ENCODE results near the gene PNMA8B. TPM values are rescaled to one million over a fixed set of nuclear protein-coding genes. Genes with fewer than 3 reads are reported as not detected.
A peak's percentile ranks its signal among the peaks of the same experiment; 100 is the strongest.

PNMA8B gene
- total and polyA plus RNA-seq, 11 donors: 0.27 to 1.1 (median 0.69) TPM

DNA sequence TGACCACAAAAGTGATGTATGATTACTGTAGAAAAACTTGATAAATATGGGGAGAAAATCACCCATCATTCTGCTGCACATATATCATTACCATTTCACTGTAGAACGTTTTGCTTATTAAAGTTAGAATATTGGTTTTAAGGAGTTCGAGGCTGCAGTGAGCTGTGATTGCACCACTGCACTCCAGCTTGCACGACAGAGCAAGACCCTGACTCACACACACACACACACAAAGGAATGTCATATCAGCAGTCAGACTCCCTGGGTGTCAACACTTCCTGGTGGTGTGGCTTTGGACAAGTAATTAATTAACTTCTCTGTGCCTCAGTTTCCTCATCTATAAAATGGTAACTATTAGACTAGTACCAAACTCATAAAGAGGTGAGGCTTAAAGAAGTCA is 13.0 kb downstream of the PNMA8B start:
- H3K9me3 ChIP-seq: no peaks in the 10 kb centered on the region
- H3K27me3 ChIP-seq: peaks cover 0 to 14% (median 6%) of the 10 kb centered on the region in 9 donors
- H3K4me1 ChIP-seq: peaks cover 0 to 17% (median 7%) of the 10 kb centered on the region in 12 donors
- no peak overlapping the region for H3K4me3 ChIP-seq
- no peak for DNase-seq
- H3K27ac ChIP-seq: peak overlapping the region in 4 of 12 donors; percentile 47 to 81 (median 58)
- no peak for TF ChIP-seq POLR2A (IDR thresholded peaks at IDR 0.05)
- intact Hi-C loops (cut with DNase I): loop anchor here in 1 of 10 donors (10.0 kb wide), 1 partner anchor 198 kb away; no protein-coding TSS in a partner anchor
- ATAC-seq: no peak
- no peaks in the 10 kb centered on the region for H3K36me3 ChIP-seq
- WGBS, 4 donors: 44 to 58% (median 53%) methylated on average over 3 of the region's 3 CpGs

- peaks cover 0 to 10% (median 1%) of the 10 kb centered on the region in 12 donors for H3K4me1 ChIP-seq
- peaks cover 0 to 7% (median 0%) of the 10 kb centered on the region in 9 donors for H3K27me3 ChIP-seq
- intact Hi-C loops (cut with DNase I): loop anchor here in 1 of 10 donors (10.0 kb wide), 1 partner anchor 197 kb away; no protein-coding TSS in a partner anchor
- H3K27ac ChIP-seq: peak overlapping the region in 11 of 12 donors; percentile 31 to 81 (median 63)
- DNase-seq (peak in 1 of 5 donors; percentile 53), ATAC-seq (peak; percentile 25 to 83 (median 68))
- H3K4me3 ChIP-seq: peak overlapping the region in 4 of 12 donors; percentile 10 to 27 (median 18)
- TF ChIP-seq POLR2A (IDR thresholded peaks at IDR 0.05): no peak
- TF ChIP-seq, protein P1, sequence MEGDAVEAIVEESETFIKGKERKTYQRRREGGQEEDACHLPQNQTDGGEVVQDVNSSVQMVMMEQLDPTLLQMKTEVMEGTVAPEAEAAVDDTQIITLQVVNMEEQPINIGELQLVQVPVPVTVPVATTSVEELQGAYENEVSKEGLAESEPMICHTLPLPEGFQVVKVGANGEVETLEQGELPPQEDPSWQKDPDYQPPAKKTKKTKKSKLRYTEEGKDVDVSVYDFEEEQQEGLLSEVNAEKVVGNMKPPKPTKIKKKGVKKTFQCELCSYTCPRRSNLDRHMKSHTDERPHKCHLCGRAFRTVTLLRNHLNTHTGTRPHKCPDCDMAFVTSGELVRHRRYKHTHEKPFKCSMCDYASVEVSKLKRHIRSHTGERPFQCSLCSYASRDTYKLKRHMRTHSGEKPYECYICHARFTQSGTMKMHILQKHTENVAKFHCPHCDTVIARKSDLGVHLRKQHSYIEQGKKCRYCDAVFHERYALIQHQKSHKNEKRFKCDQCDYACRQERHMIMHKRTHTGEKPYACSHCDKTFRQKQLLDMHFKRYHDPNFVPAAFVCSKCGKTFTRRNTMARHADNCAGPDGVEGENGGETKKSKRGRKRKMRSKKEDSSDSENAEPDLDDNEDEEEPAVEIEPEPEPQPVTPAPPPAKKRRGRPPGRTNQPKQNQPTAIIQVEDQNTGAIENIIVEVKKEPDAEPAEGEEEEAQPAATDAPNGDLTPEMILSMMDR (IDR thresholded peaks at IDR 0.05): no peak
- 54 to 73% (median 61%) methylated on average over 5 of the region's 5 CpGs for WGBS, 4 donors
- no peaks in the 10 kb centered on the region for H3K9me3 ChIP-seq
- H3K36me3 ChIP-seq: no peaks in the 10 kb centered on the region
Measured at GRCh38 chr19:46481947-46482346, 13.7 kb downstream of the PNMA8B start.

- TF ChIP-seq, protein P1 (IDR thresholded peaks at IDR 0.05): no peak
- TF ChIP-seq POLR2A (IDR thresholded peaks at IDR 0.05): no peak
- peak overlapping the region in 5 of 12 donors; percentile 7 to 27 (median 12) for H3K4me3 ChIP-seq
- 68 to 72% (median 70%) methylated on average over 16 of the region's 16 CpGs for WGBS, 4 donors
- no peaks in the 10 kb centered on the region for H3K36me3 ChIP-seq
- no peaks in the 10 kb centered on the region for H3K9me3 ChIP-seq
- DNase-seq (no peak), ATAC-seq (peak in 2 of 4 donors; percentile 49 to 70)
- peak overlapping the region; percentile 19 to 81 (median 62) for H3K27ac ChIP-seq
- H3K4me1 ChIP-seq: peaks cover 0 to 10% (median 2%) of the 10 kb centered on the region in 12 donors
- H3K27me3 ChIP-seq: peaks cover 0 to 6% (median 0%) of the 10 kb centered on the region in 9 donors
- intact Hi-C loops (cut with DNase I): loop anchor here in 1 of 10 donors (10.0 kb wide), 1 partner anchor 197 kb away; no protein-coding TSS in a partner anchor
Measured at GRCh38 chr19:46481223-46481848, 14.3 kb downstream of the PNMA8B start.

DNA sequence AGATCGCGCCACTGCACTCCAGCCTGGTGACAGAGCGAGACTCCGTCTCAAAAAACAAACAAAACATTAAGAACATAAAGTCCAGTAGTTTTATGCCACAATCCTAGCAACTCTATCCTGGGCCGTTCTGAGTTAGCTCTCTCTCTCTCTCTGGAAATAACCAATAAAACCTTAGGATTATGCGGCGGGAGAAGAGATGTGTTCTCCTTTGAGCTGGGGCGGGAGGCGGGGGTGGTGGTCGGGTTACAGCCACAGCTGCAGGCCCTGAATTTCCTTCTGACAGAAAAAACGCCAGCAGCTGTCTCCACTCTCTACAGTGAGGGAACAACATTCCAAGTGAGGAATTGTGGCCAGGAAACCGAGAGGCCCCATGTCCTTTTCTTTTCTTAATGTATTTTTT is 15.3 kb downstream of the PNMA8B start:
- Histone ChIP-seq H3K9me3 (no peaks in the 10 kb centered on the region), H3K4me1 (peaks cover 0 to 17% (median 3%) of the 10 kb centered on the region in 12 donors), H3K27ac (peak overlapping the region; percentile 19 to 81 (median 62)), H3K36me3 (no peaks in the 10 kb centered on the region), H3K27me3 (peaks cover 0 to 6% (median 0%) of the 10 kb centered on the region in 9 donors), H3K4me3 (peak overlapping the region in 1 of 12 donors; percentile 27)
- peak in 2 of 5 donors; percentile 52 to 54 for DNase-seq
- WGBS, 4 donors: 50 to 56% (median 53%) methylated on average over 12 of the region's 12 CpGs
- intact Hi-C loops (cut with DNase I): loop anchor here in 1 of 10 donors (10.0 kb wide), 1 partner anchor 196 kb away; no protein-coding TSS in a partner anchor
- no peak for TF ChIP-seq POLR2A (IDR thresholded peaks at IDR 0.05)
- TF ChIP-seq, protein P1 (IDR thresholded peaks at IDR 0.05): no peak
- ATAC-seq: peak; percentile 62 to 82 (median 72)
